SIG-M5 (cell line): ENCODE data around the gene MAN2B1.
A peak's percentile ranks its signal among the peaks of the same experiment; 100 is the strongest.
"Not testable (repeated sequence)": the region's sequence is repeated elsewhere in the genome, so short reads cannot be mapped to it uniquely, and the experiment has no call there.

Experiments used
- DNase-seq: peaks from one replicate; lab custom pipeline; 2025; lab: John Stamatoyannopoulos, UW

The MAN2B1 gene

DNA sequence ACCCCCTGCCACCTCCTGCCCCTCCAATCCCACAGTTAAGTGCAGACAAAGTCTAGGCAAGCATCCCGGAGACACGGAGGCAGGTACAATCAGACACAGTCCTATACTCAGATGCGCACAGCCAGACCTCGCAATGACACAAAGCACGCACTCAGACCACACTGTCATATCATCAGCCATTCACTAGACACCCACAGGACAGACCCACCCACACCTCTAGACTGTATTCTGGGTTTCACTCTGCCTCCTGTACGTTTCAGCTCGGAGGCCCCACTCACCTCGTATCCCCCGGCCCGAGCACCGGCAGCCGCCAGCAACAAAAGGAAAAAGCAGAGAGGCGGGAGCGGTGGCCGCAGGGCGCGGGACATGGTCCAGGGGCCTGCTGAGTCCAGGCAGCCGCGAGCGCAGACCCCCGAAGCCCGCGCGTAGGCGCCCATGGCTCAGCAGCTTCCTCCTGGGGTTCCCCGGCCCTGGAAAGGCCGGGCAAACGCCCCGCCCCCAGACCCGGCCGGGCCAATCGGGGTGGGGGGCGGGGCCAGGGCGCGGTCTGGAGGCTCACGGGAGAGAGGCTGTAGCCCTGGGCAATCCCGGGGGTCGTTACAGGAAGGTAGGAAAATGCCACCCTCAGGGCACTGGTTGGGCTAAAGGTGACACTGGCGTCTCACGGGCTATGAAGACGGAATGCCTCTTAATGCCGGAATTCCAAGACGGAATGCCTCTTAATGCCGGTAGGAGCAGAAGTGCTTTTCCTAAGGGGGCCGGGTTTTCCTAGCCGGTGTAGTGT, at the start of gene MAN2B1, which contains the start of gene WDR83:
TSS of gene MAN2B1 (minus strand) at position 478 of the 784 bp plus-strand sequence. CDS start at position 437, 41 bp downstream.
TSS of gene WDR83 (plus strand) at position 543 of the 784 bp plus-strand sequence. CDS start 2,984 bp downstream, outside the sequence.
- DNase-seq, result no peak

DNA sequence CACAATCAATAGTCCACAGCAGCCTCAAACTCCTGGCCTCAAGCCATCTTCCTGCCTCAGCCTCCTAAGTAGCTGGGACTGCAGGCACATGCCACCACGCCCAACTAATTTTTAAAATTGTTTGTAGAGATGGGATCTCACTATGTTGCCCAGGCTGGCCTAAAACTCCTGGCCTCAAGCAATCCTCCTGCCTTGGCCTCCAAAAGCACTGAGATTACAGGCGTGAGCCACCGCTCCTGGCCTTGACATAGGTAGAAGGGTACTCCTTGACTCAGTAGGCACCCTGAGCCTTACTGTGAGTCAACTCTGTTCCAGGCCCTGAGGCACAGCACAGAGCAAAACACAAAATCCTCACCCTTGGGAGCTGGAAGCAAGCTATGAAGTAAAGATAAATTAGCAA, 49.4 kb upstream of the MAN2B1 start:
- no peak for DNase-seq

DNA sequence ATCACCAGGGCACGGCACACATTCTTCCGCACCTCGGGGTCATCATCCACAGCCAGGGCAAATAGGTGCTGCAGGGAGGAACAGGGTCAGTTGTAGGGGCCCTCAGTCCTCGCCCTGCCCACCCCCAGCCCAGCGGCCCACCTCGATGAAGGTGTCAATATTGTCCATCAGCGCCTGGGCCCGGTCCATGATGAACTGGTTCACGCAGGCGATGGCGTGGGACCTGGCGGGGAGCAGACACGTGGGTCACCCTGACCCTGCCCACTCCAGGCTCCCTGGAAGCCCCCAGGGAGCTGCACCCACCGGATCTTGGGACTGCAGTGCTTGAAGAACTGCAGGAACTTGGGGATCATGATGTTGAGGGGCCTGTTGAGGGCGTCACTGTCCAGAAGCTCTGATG, 48.6 kb upstream of the MAN2B1 start:
- DNase-seq, result no peak

DNA sequence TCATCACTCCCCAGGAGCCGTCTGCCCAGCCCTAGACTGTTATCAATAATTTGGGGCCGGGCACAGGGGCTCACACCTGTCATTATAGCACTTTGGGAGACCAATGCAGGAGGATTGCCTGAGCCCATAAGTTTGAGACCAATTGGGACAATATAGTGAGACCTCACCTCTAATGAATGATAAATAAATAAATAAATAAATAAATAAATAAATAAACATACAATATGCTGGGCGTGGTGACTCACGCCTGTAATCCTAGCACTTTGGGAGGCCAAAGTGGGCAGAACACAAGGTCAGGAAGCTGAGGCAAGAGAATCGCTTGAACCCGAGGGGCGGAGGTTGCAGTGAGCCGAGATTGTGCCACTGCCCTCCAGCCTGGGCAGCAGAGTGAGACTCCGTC, 46.8 kb upstream of the MAN2B1 start:
- DNase-seq, result not testable (repeated sequence)

DNA sequence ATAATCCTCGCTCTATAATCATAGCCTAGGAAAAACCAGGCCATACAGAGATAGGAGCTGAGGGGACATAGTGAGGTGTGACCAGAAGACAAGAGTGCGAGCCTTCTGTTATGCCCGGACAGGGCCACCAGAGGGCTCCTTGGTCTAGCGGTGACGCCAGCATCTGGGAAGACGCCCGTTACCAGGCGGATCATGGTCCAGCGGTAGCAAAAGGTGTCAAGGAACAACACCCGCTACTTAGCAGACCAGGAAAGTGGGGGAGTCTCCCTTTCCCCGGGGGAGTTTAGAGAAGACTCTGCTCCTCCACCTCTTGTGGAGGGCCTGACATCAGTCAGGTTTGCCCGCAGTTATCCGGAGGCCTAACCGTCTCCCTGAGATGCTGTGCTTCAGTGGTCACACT, 45.5 kb upstream of the MAN2B1 start:
- DNase-seq, result not testable (repeated sequence)

DNA sequence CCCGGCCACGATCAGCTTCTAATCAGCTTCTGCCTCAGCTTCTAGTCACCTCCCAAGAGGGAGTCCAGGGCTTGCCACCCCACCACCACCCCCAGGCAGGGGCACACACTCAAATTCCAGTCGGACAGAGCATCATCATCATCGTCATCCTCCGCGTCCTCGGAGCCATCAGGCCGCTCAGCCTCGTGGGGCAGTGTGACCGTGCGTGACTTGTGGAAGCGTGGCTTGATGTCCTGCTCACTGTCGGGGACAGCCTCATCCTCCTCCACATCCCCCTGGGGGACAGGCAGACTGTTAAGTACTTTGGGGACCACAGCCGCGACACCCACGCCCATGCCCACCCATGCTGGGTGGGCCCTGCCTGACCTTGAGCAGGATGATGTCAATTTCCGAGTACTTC, 44.6 kb upstream of the MAN2B1 start:
- DNase-seq, result no peak

DNA sequence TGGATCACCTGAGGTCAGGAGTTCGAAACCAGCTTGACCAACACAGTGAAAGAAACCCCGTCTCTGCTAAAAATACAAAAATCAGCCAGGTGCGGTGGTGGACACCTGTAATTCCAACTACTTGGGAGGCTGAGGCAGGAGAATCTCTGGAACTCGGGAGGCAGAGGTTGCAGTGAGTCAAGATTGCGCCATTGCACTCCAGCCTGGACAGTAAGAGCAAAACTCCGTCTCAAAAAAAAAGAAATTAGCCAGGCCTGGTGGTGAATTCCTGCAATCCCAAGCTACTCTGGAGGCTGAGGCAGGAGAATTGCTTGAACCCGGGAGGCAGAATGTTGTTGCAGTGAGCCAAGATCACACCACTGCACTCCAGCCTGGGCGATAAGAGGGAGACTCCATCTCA, 42.1 kb upstream of the MAN2B1 start:
- no peak for DNase-seq

DNA sequence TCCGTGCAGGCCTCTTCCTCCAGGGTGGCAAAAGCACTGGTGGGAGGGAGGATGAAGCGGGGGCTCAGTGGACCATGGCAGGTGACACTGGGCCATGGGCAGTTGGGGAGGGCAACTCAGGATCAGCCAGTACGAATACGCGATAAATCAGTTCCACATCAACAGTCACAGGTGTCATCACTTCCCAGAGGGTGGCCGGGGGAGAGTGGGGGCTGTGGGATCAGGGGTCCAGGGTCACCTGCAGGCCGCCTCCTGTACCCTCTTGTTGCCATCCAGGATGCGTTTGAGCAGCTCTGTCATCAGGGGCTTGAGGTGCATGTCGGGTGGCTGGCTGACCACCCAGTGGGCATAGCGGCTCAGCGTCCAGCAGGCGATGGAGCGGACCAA, 39.8 kb upstream of the MAN2B1 start:
- DNase-seq, result no peak

DNA sequence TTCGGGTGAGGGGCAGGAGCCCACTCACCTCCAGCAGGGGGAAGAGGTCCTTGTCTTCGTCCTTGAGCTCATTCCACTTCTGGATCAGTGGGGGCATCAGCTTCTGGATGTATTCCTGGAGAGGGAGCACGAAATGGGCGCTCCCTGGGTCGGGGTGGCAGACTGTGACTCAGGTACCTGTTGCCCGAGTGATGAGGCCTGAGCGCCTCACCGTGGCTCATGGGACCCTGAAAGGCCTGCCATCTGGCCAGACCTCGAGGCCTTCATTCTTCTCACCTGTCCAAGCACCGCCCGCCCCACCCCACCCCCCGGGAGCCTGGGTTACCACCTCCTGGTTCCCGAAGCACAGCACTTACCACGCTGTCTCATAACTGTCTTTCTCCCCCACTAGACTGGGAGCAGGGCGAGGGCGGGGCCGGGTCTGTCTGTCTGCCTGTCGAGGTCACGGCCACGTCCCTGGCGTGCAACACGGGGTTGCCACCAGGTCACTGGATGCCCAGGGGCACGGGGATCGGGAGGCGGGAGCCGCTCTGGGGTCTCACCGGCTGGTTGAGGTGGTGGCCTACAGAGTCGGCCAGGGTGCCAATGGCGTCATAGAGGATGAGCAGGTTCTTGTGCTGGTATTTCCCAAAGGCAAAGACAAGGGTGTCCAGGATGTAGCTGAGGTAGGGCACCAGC, 39.3 kb upstream of the MAN2B1 start:
- DNase-seq, result no peak

DNA sequence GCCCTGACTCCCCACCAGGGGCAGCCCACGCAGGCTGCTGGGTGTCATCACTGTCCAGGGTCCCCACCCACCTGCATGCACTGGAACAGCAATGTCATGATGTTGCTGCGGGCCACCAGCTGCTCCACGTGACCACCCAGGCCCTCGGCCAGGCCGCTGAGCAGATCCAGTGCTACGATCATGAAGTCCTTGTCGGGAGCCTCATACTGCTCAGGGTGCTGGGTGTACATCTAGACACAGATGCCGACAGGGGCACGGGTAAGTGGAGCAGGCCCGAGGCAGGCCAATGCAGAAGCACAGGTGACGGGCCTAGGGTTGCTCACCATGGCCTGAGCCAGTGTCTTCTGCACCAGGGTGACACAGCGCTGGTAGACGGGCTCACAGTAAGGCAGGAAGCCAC, 38.6 kb upstream of the MAN2B1 start:
- no peak for DNase-seq

DNA sequence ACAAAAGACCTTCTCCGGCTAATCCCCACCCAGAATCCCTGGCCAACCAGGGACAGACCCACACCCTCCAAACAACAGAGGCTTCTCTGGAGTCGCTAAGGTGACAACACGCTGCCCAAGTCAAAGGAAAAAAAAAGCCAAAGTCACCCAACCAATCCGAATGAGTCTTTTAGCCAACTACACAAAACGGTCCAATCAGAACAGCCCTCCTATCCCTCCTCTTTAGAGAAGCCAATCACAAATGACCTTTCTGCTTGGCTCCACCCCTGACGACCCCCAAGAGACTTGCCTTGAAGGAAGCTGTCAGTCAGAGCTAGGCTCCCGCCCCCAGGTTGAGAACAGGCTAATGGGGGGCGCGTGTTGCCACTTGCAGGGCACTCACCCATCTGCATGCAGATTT, 36.5 kb upstream of the MAN2B1 start:
- no peak for DNase-seq

DNA sequence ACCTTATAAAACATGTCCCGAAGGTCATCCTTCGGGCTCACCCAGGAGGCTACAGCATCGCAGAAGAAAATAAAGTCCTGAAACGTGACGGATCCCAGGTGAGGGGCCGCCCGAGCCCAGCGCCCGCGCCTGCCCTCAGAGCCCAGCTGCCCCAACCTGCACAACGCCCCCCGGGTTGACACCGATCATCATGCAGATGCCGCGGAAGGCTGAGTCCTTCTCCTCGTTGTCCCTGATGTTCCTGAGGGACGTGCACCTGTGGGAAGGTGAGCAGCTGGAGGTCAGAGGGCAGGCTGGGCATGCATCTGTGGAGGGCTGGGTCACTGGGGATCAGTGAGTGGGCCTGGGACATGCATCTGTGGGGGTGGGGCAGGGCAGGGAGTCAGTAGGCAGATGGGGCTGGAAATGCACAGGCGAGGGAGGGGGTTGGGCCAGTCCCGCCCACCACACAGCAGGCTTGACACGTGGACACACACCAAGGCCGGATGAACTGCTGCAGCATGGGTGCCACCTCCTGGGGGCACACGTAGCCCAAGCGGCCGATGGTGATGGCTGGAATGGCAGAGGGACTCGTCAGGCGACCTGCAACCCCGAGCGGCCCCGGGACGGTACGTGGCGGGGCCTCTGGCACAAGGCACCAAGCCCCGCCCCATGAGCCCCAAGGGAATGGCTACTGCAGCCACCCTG, 35.2 kb upstream of the MAN2B1 start:
- no peak for DNase-seq

DNA sequence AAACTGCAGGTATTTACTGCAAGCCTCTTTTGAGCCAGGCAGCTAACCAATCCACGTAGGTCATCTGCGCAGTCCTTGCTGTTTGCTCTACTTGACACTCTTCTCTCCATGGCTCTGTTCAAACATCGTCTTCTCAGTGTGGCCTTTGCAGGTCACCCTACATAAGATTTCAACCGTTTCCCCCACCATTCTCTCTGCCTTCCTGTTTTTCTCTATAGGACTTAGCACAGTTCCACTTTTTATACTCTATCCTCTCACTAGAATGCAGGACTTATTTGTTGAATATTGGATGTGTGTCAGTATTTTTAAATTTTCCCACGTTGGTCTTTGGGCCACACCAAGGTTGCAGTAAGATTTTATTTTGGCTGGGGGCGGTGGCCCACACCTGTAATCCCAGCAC, 31.6 kb upstream of the MAN2B1 start:
- no peak for DNase-seq

DNA sequence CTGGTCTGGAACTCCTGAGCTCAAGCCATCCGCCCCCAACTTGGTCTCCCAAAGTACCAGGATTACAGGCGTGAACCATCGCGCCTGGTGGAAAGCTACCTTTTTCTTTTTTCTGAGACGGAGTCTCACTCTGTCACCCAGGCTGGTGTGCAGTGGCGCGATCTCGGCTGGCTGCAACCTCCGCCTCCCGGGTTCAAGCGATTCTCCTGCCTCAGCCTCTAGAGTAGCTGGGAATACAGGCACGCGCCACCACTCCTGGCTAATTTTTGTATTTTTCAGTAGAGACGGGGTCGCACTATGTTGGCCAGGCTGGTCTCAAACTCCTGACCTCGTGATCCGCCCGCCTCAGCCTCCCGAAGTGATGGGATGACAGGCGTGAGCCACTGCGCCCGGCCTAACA, 30.9 kb upstream of the MAN2B1 start:
- not testable (repeated sequence) for DNase-seq

DNA sequence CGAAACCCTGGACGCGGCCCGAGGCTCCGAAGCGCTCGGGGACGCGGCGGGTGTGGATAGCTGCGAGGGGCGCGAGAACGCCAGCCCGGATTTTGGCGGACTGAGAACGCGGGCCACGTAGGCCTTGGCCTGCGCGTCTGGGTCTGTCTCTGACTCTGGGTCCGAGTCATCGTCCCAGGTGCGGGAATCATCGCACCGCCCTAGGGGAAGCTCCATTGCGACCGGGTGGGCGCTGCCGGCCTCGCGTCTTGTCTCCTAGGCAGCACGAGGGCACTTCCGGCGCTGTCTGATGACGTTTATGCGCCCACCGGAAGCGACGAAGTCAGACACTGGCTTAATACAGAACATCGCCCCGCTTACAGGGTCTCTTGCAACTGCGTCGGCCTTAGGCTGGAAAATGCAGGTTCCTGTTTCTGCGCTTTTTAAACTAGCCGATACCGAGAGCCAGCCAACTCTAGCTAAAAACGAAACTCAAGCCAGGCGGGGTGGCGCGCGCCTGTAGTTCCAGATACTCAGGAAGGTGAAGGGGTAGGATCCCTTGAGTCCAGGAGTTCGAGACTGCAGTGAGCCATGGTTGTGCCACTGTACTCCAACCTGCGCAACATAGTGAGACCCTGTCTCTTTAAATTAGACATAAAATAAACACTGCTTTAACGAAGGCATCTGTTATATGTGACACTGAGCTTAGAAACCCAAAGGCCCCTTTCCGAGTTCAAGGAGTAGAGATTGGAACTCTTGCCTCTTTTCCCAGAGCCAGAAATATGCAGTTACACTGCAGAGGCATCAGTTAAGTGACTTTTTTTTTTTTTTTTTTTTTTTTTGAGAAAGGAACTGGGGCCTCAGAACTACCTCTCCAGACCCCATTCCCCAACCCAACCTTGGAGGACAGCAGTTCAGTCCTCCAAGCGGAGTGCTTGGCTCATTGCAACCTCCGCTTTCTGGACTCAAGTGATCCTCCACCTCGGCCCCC, 30.1 kb upstream of the MAN2B1 start, which contains the start of gene FBXW9:
TSS of gene FBXW9 (minus strand) at position 266 of the 970 bp plus-strand sequence. CDS start at position 216, 50 bp downstream.
- peak; percentile 87 for DNase-seq

DNA sequence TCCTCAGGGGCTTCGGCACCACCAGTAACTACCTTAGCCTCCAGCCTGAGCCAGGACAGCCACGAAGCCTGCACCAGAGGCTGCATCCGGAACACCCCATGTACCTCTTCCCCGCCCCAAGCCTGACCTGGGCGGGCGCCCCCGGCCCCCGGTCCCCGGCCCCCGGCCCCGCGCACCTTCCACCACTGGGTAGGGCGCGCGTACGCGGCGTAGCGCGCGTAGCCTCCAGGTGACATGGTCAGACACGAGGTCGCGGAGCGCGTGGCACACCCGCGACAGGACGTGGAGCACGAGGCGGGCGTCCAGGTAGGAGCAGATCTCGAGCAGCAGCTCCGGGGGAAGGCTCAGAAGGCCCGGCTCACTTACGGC, 29.4 kb upstream of the MAN2B1 start:
- no peak for DNase-seq

DNA sequence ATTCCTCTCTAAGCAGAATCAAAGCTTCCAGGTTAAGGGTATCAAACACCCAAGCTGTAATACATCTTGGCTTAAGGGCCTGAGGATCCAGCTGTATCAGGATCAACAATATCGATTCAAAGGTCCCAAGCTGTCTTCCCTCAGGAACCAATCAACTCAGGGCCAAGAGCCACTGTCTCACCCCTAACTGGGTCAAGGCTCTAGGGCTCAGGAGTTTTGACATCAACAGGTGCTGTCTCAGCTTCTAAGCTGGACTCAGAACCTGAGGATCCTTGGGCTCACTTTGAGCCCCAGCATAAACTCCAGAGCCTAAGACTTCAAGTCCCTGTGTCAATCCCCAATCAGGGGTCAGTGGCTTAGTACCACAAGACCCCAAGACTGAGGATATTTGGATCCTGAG, 29.0 kb upstream of the MAN2B1 start:
- no peak for DNase-seq

DNA sequence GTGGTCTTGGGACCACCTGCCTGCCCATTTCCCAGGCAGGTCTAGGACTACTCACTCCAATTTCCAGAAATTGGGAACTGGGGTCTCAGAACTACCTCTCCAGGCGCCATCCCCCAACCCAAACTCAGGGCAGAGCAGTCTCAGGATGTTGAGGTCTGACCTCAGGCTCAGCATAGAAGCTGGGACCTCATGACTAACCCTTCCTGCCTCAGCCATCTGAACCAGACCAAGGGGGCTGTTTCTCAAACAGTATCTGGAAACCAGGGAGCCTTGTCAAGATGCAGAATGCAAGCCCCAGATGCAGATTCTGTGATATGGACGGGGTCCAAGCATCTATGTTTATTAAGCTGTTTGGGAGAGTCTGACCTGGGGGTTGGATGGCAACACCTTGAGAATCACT, 28.6 kb upstream of the MAN2B1 start:
- no peak for DNase-seq

DNA sequence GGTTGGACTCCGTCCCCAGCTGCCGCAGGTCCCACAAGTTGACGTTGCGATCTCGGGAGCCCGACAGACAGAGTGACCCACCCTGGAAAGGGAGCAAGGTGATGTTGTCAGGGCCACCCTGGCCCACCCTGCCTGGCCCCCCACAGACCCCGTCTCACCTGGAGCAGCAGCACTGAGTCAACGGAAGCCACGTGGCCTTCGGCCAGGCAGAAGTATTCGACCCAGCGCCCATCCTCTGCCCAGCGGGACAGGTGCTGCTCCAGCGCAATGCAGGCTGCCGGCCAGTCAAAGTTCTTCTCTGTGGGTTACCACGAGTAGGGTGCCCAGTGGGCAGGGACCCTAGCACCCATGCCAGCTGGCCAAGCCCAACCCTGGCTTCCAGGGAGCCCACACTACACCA, 28.1 kb upstream of the MAN2B1 start:
- DNase-seq, result no peak

DNA sequence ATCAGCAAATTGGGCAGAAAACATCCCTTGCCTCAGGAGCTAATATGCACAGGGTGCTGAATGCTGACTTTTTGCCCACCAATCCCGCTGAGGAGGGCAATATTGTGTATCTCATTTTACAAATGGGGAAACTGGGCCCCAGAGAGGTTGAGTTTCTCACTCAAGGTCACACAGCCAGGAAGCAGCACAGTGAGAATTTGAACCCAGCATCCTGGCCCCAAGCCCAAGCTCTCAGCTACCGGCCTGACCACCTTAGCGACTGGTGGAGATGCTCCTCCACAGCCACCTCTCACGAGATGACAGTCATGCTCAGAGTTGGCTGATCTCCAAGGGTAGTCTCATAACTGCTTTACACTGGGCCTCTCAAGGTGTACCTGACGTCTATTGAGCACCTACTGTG, 26.4 kb upstream of the MAN2B1 start:
- no peak for DNase-seq

DNA sequence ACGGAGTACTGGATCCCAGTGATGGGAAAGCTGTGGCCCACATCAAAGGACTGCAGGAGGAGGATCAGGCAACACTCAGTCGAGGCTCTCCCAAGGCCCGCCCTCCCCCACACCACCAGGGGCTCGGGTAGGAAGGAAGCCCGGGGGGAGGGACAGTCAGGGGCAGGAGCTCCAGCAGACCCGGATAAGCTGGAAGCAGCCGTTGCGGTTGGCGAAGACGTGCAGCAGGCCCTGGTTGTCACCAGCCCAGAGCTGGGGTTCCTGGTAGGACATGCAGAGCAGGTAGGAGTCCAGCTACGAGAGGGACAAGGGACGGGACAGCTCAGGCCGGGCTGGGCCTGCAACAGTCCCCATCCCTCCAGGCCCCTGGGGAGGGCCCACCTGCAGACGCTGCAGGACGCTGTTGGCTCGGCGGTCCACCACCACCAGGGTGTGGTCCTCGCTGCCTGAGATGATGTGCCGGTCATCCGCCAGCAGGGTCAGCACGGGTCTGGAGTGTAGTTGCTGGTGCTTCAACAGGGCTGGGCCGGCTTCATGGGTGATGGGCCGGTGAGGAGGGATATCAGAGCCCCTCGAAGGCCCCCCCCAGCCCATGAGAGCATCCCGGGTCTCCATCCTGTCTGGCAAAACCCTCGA, 23.2 kb upstream of the MAN2B1 start:
- DNase-seq, result no peak
